ENCODE data around the gene DNPH1.

DNA sequence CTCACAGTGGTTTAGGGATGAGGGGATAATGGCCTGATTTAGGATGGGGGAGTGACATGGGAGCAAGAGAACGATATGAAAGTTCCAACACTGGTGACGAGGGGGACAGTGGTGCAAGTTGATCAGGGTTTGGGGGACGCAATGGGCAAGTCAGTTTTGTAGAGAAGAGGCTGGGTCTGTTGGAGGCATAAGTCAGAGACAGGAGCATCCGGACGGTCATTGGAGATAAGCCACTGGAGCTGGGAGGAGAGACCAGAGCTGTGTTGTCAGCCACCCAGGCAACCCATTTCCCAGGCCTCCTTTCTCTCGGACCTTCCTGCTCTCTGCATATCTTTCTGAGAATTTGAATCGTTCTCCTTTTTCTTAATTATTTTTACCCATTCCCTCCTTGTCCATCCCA is 9.5 kb downstream of the DNPH1 start:
- TF ChIP-seq, protein P1, sequence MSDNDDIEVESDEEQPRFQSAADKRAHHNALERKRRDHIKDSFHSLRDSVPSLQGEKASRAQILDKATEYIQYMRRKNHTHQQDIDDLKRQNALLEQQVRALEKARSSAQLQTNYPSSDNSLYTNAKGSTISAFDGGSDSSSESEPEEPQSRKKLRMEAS (IDR thresholded peaks at IDR 0.05; ENCODE audit: insufficient read depth, insufficient read length) = no peak
- TF ChIP-seq POLR2AphosphoS5 (IDR thresholded peaks at IDR 0.05; ENCODE audit: insufficient read depth, low read depth, low read length) (no peak), FOS (IDR thresholded peaks at IDR 0.05; ENCODE audit: borderline replicate concordance, insufficient read depth, low read length) (no peak), EZH2 (IDR thresholded peaks at IDR 0.05; ENCODE audit: borderline replicate concordance, low read depth, low read length, severe bottlenecking) (no peak), POLR2A (IDR thresholded peaks at IDR 0.05; ENCODE audit: low read depth, low read length) (no peak), MYC (IDR thresholded peaks at IDR 0.05; ENCODE audit: low read depth, low read length) (no peak), GATA2 (IDR thresholded peaks at IDR 0.05; ENCODE audit: insufficient read depth, insufficient read length, low read depth, low read length) (no peak), JUN (IDR thresholded peaks at IDR 0.05; ENCODE audit: borderline replicate concordance, insufficient read depth, insufficient read length, low read depth) (no peak)
- TF ChIP-seq, protein P2, sequence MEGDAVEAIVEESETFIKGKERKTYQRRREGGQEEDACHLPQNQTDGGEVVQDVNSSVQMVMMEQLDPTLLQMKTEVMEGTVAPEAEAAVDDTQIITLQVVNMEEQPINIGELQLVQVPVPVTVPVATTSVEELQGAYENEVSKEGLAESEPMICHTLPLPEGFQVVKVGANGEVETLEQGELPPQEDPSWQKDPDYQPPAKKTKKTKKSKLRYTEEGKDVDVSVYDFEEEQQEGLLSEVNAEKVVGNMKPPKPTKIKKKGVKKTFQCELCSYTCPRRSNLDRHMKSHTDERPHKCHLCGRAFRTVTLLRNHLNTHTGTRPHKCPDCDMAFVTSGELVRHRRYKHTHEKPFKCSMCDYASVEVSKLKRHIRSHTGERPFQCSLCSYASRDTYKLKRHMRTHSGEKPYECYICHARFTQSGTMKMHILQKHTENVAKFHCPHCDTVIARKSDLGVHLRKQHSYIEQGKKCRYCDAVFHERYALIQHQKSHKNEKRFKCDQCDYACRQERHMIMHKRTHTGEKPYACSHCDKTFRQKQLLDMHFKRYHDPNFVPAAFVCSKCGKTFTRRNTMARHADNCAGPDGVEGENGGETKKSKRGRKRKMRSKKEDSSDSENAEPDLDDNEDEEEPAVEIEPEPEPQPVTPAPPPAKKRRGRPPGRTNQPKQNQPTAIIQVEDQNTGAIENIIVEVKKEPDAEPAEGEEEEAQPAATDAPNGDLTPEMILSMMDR (IDR thresholded peaks at IDR 0.05; ENCODE audit: extremely low read depth in 1 of 2, insufficient read depth in 1 of 2, low read depth in 1 of 2, low read length in 2 of 2) = no peak
